Aorta (tissue), 5 donors: ENCODE results near the gene ATRX. TPM values are rescaled to one million over a fixed set of nuclear protein-coding genes. Genes with fewer than 3 reads are reported as not detected.
"Not testable (repeated sequence)": the region's sequence is repeated elsewhere in the genome, so short reads cannot be mapped to it uniquely, and the experiment has no call there.

Source experiments
- ATAC-seq: fragments of 200-7000 bp; cut with Tn5 transposase; one replicate; pipeline ENCODE4 v1.9.1; 2022; ENCODE audit warnings: moderate library complexity; ENCODE audit not compliant: low FRiP score
- DNase-seq, 2 donors: peaks; one replicate each; pipeline ENCODE4 v3.0.0-alpha.2; 2020
- H3K27ac ChIP-seq, 2 donors: one replicate each; pipeline ENCODE4 v1.5.1; 2013; ENCODE audit warnings: low read length in 2 of 2, mild to moderate bottlenecking in 2 of 2, moderate library complexity in 2 of 2, control low read depth in 1 of 2, inconsistent platforms in 1 of 2, low read depth in 1 of 2
- H3K27me3 ChIP-seq, 2 donors: one replicate each; pipeline ENCODE4 v1.6.1; 2013; ENCODE audit warnings: control low read depth in 1 of 2, low read length in 1 of 2, mild to moderate bottlenecking in 1 of 2, moderate library complexity in 1 of 2; ENCODE audit not compliant: insufficient read depth in 2 of 2, control insufficient read depth in 1 of 2
- H3K36me3 ChIP-seq, 2 donors: one replicate each; pipeline ENCODE4 v1.6.1; 2013; ENCODE audit warnings: control low read depth in 1 of 2, low read length in 1 of 2, mild to moderate bottlenecking in 1 of 2; ENCODE audit not compliant: insufficient read depth in 2 of 2, control insufficient read depth in 1 of 2
- H3K4me1 ChIP-seq, 2 donors: one replicate each; pipeline ENCODE4 v1.6.1; 2013; ENCODE audit warnings: low read length in 2 of 2, control low read depth in 1 of 2, mild to moderate bottlenecking in 1 of 2, moderate library complexity in 1 of 2; ENCODE audit not compliant: insufficient read depth in 2 of 2, control insufficient read depth in 1 of 2
- H3K4me3 ChIP-seq, 2 donors: one replicate each; pipeline ENCODE4 v1.5.1; 2013; ENCODE audit warnings: low read length in 2 of 2, control low read depth in 1 of 2, mild to moderate bottlenecking in 1 of 2
- H3K9me3 ChIP-seq: one replicate; pipeline ENCODE4 v1.6.1; 2013; ENCODE audit warnings: mild to moderate bottlenecking, low read length; ENCODE audit not compliant: control insufficient read depth
- WGBS, 2 donors: extraction: QIAGEN DNeasy Blood & Tissue Kit; methylation state at CpG; one replicate each; pipeline ENCODE4 v1.1.7; 2013; 5-methylcytosine and 5-hydroxymethylcytosine counted together
- intact Hi-C, 2 donors: fragments of 100-400 bp; cut with DNase I; formaldehyde crosslinking; loops; one replicate each; pipeline versions ENCODE4 v1.14.2 to v1.15.0; 2022
- polyA plus RNA-seq, 2 donors: library from polyadenylated mRNA; stranded (reverse); fragments of 200-250 nt; gene quantifications; one replicate each; pipeline ENCODE4 v1.2.3, GENCODE V29; 2013
- total RNA-seq, 2 donors: library from RNA; stranded (reverse); fragmentation: NEBNext Ultra II Directional; extraction: Animal tissue kit (Norgen Biotek cat#: 25700); gene quantifications; one replicate each; pipeline ENCODE4 v1.2.1, GENCODE V29; 2021
- donor health status: healthy with polysubstance abuse.
- donor health status: Bipolar disorder and iron deficiency.
- donor health status: DM: no; HTN: no; CAD: no.
- donor health status: DM: no; HTN: no; CAD: no.
- donor health status: DM: yes; HTN: yes; CAD: no.

ATRX gene
- total and polyA plus RNA-seq, 4 donors: 9.4 to 136 (median 72.4) TPM

DNA sequence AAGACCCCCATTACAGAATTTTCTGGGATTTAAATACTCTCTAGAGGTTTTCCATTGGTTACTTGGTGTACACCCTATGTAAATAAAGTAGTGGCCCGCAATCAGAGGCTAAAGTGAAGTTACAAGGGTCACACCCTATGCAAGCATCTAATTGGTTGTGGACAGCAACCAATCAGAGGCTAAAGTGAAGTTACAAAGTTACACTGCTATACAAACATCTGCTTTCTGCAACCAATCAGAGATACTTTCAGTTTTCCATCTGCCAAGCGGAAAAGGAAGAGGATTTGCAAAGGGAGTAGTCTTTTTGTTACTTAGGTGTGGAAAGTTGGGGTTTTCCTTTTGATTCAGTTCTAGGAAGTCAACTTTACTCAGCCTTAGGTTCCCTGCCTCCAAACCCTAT is 2.0 kb upstream of the ATRX start:
- Histone ChIP-seq H3K36me3 (no peaks in the 10 kb centered on the region), H3K9me3 (no peaks in the 10 kb centered on the region), H3K27me3 (no peaks in the 10 kb centered on the region), H3K4me3 (no peak overlapping the region), H3K27ac (no peak overlapping the region), H3K4me1 (no peaks in the 10 kb centered on the region)
- WGBS, 2 donors: 37 to 65% methylated on average over 2 of the region's 2 CpGs
- ATAC-seq (no peak), DNase-seq (no peak)
- intact Hi-C loops: no loop called here

DNA sequence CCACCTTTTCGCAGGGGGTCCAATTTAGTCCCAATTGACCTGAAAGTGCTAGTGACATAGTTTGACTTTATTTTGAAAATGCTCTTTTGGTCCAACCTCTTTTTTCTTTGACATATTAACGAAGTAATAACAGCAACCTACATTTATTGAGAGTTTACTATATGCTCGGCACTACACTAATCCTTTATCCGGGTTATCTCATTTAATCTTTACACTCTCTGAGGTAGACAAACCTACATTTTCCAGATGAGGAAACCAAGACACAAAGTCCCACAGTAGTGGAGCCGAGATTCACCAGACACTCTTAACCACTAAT is 307 bp upstream of the ATRX start:
- intact Hi-C loops: no loop called here
- H3K36me3 ChIP-seq: no peaks in the 10 kb centered on the region
- no peaks in the 10 kb centered on the region for H3K4me1 ChIP-seq
- H3K27ac ChIP-seq: no peak overlapping the region
- ATAC-seq (no peak), DNase-seq (no peak)
- no peaks in the 10 kb centered on the region for H3K27me3 ChIP-seq
- no peak overlapping the region for H3K4me3 ChIP-seq
- 13 to 44% methylated on average over 5 of the region's 5 CpGs for WGBS, 2 donors
- H3K9me3 ChIP-seq: no peaks in the 10 kb centered on the region

DNA sequence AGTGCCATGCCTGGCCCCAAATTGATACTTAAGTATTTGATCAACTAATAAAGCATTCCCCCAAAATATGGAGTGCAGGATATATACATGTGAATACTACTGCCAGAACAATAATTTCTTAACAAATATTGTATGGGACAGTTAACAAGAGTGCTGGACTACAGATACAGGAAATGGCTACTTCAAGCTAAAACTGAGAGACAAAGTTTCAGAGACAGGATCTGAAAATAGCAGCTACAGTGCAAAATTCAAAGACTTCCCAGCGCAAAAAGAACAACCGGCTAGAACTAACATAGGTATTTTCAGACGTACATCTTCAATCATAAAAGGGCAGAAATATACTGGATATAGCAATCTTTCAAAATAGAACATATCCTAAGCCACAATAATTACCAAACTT is 6.3 kb downstream of the ATRX start:
- H3K27me3 ChIP-seq: no peaks in the 10 kb centered on the region
- no peak overlapping the region for H3K27ac ChIP-seq
- ATAC-seq (no peak), DNase-seq (no peak)
- H3K36me3 ChIP-seq: no peaks in the 10 kb centered on the region
- 48 to 67% methylated on average over 3 of the region's 3 CpGs for WGBS, 2 donors
- H3K4me3 ChIP-seq: no peak overlapping the region
- H3K4me1 ChIP-seq: no peaks in the 10 kb centered on the region
- intact Hi-C loops: no loop called here
- no peaks in the 10 kb centered on the region for H3K9me3 ChIP-seq

DNA sequence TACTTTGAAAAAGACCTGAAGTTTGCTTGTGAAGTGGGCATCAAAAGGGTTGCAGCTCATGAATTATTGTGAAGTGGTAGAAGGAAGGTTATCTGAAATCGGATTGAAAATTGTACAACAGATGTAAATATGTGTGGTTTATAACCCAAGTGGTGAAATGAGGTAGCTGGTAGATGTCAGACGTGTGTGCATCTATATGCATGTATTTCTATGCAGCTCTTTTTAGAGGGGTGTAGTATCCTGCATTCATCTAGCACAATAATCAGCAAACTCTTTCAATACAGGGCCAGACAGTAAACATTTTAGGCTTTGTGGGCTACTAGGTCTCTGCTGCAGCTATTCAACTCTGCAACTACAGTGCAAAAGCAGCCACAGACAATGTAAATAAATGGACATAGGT is 9.4 kb downstream of the ATRX start:
- Histone ChIP-seq H3K27me3 (no peaks in the 10 kb centered on the region), H3K4me1 (no peaks in the 10 kb centered on the region), H3K9me3 (no peaks in the 10 kb centered on the region), H3K27ac (no peak overlapping the region), H3K4me3 (no peak overlapping the region), H3K36me3 (no peaks in the 10 kb centered on the region)
- 30 to 34% methylated on average over 2 of the region's 2 CpGs for WGBS, 2 donors
- intact Hi-C loops: no loop called here
- DNase-seq (no peak), ATAC-seq (no peak)

DNA sequence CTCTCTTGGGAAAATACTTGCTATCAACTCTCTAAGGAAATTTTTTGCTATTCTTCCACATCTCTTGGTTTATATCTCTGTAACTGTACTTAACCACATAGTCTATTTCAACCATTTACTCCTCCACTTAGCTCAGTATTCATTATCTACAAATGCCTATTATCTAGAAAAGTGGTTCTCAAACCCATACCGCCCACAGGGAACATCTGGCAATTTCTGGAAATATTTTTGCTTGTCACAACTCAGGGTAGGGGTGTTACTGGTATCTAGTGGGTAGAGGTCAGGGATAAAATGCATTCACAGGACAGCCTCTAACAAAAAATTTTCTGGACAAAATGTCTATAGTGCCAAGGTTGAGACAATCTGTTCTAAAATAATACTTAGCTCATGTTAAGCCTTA is 14.4 kb downstream of the ATRX start:
- intact Hi-C loops: no loop called here
- Histone ChIP-seq H3K27ac (no peak overlapping the region), H3K4me1 (no peaks in the 10 kb centered on the region), H3K27me3 (no peaks in the 10 kb centered on the region), H3K36me3 (no peaks in the 10 kb centered on the region), H3K4me3 (no peak overlapping the region), H3K9me3 (no peaks in the 10 kb centered on the region)
- WGBS, 2 donors: 61 to 86% methylated on average over 1 of the region's 1 CpG
- no peak for DNase-seq
- ATAC-seq: no peak

DNA sequence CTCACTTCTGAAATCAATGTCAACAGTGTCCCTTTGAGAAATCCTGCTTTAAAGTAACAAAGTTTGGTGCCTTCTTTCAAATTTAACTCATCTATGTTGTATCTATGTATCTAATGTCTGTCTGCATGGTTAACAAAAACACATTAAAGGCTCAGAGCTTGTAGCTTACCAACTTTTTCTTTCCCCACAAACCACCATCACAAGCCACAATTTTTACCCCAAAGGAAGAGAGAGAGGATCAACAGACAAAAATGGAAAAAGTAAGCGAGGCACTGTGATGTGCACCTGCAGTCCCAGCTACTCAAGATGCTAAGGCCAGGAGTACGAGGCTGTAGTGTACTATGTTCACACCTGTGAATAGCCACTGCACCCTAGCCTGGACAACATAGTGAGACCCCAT is 17.2 kb downstream of the ATRX start:
- H3K27me3 ChIP-seq: no peaks in the 10 kb centered on the region
- 59 to 77% methylated on average over 2 of the region's 2 CpGs for WGBS, 2 donors
- no peak overlapping the region for H3K27ac ChIP-seq
- DNase-seq (no peak), ATAC-seq (no peak)
- no peaks in the 10 kb centered on the region for H3K4me1 ChIP-seq
- H3K36me3 ChIP-seq: no peaks in the 10 kb centered on the region
- intact Hi-C loops: no loop called here
- no peaks in the 10 kb centered on the region for H3K9me3 ChIP-seq
- H3K4me3 ChIP-seq: no peak overlapping the region

DNA sequence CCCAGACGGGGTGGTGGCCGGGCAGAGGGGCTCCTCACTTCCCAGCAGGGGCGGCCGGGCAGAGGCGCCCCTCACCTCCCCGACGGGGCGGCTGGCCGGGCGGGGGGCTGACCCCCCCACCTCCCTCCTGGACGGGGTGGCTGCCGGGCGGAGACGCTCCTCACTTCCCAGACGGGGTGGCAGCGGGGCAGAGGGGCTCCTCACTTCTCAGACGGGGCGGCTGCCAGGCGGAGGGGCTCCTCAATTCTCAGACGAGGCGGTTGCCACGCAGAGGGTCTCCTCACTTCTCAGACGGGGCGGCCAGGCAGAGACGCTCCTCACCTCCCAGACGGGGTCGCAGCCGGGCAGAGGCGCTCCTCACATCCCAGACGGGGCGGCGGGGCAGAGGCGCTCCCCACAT is 19.8 kb downstream of the ATRX start:
- H3K27ac ChIP-seq, intact Hi-C loops, ATAC-seq, H3K4me1 ChIP-seq, H3K4me3 ChIP-seq, H3K36me3 ChIP-seq, H3K9me3 ChIP-seq, H3K27me3 ChIP-seq, DNase-seq: not testable (repeated sequence)
- 95 to 96% methylated on average over 22 to 29 of the region's 33 CpGs for WGBS, 2 donors

DNA sequence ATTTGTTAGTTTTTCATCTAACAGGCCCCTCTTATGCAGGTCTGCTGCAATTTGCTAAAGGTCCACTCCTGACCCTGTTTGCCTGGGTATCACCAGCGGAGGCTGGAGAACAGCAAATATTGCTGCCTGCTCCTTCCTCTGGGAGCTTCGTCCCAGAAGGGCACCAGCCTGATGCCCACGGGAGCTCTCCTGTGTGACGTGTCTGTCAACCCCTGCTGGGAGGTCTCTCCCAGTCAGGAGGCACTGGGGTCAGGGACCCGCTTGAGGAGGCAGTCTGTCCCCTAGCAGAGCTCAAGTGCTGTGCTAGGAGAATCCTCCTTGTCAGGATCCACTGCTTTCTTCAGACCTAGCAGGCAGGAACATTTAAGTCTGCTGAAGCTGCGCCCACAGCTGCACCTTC is 30.5 kb downstream of the ATRX start:
- WGBS, 2 donors: 82 to 99% methylated on average over 6 of the region's 6 CpGs
- ATAC-seq (no peak), DNase-seq (no peak)
- Histone ChIP-seq H3K9me3 (no peaks in the 10 kb centered on the region), H3K4me1 (no peaks in the 10 kb centered on the region), H3K27me3 (no peaks in the 10 kb centered on the region), H3K36me3 (no peaks in the 10 kb centered on the region), H3K27ac (no peak overlapping the region), H3K4me3 (no peak overlapping the region)
- intact Hi-C loops: no loop called here

DNA sequence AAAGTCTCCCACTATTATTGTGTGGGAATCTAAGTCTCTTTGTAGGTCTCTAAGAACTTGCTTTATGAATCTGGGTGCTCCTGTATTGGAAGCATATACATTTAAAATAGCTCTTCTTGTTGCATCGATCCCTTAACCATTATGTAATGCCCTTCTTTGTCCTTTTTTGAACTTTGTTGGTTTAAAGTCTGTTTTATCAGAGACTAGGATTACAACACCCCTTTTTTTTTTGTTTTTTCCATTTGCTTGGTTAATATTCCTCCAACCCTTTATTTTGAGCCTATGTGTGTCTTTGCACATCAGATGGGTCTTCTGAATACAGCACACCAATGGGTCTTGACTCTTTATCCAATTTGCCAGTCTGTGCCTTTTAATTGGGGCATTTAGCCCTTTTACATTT is 32.1 kb downstream of the ATRX start:
- H3K4me1 ChIP-seq, H3K27me3 ChIP-seq, H3K4me3 ChIP-seq, intact Hi-C loops, ATAC-seq, H3K9me3 ChIP-seq, DNase-seq, H3K36me3 ChIP-seq, H3K27ac ChIP-seq: not testable (repeated sequence)
- WGBS, 2 donors: 91 to 93% methylated on average over 1 of the region's 1 CpG

DNA sequence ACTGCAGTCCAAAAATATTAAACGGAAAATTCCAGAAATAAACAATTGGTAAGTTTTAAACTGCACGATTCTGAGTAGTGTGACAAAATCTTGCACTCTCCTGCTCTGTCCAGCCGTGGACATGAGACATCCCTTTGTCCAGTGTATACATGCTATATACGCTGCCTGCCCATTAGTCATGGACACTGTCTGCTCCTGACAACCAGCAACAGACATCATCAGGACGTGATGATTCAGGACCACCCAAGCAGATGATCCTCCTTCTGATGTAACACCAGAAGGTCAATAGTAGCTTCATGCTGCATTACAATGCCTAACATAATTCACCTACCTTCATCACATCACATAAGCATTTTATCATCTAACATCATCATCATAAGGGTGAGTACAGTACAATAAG is 36.3 kb downstream of the ATRX start:
- DNase-seq: no peak
- H3K4me3 ChIP-seq: no peak overlapping the region
- H3K27me3 ChIP-seq: no peaks in the 10 kb centered on the region
- 66 to 69% methylated on average over 5 of the region's 5 CpGs for WGBS, 2 donors
- H3K36me3 ChIP-seq: no peaks in the 10 kb centered on the region
- no peaks in the 10 kb centered on the region for H3K4me1 ChIP-seq
- no peak for ATAC-seq
- H3K9me3 ChIP-seq: no peaks in the 10 kb centered on the region
- H3K27ac ChIP-seq: no peak overlapping the region
- intact Hi-C loops: no loop called here
